NB4 (cell line): ENCODE measurements around the gene SUMO3.
A peak's percentile ranks its signal among the peaks of the same experiment; 100 is the strongest.

ENCODE experiments used
- DNase-seq: peaks from one replicate; pipeline ENCODE4 v3.0.0; 2010; ENCODE audit warnings: low read depth
- H3K4me3 ChIP-seq: one replicate; pipeline ENCODE4 v1.5.1; 2011; ENCODE audit warnings: mild to moderate bottlenecking, low read depth, low read length, moderate library complexity
- MYC ChIP-seq: IDR thresholded peaks from 2 replicates; pipeline ENCODE4 v1.6.1; 2011; ENCODE audit warnings: low read depth, low read length
- POLR2A ChIP-seq: IDR thresholded peaks from 2 replicates; pipeline ENCODE4 v1.6.1; 2011; ENCODE audit warnings: mild to moderate bottlenecking; ENCODE audit not compliant: insufficient read length; ENCODE audit errors: extremely low read depth
- TF ChIP-seq, protein P1 (sequence below): IDR thresholded peaks from 2 replicates; pipeline ENCODE4 v1.6.1; 2011; ENCODE audit warnings: low read depth, low read length
- TF ChIP-seq, protein P2 (sequence below): IDR thresholded peaks from one replicate; pipeline ENCODE4 v1.5.1; 2012; ENCODE audit warnings: low read depth, low read length

The SUMO3 gene

GRCh38 chr21:44762221-44763049 lies 55.4 kb downstream of the SUMO3 start:
- TF ChIP-seq, protein P1, sequence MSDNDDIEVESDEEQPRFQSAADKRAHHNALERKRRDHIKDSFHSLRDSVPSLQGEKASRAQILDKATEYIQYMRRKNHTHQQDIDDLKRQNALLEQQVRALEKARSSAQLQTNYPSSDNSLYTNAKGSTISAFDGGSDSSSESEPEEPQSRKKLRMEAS: no peak
- TF ChIP-seq, protein P2, sequence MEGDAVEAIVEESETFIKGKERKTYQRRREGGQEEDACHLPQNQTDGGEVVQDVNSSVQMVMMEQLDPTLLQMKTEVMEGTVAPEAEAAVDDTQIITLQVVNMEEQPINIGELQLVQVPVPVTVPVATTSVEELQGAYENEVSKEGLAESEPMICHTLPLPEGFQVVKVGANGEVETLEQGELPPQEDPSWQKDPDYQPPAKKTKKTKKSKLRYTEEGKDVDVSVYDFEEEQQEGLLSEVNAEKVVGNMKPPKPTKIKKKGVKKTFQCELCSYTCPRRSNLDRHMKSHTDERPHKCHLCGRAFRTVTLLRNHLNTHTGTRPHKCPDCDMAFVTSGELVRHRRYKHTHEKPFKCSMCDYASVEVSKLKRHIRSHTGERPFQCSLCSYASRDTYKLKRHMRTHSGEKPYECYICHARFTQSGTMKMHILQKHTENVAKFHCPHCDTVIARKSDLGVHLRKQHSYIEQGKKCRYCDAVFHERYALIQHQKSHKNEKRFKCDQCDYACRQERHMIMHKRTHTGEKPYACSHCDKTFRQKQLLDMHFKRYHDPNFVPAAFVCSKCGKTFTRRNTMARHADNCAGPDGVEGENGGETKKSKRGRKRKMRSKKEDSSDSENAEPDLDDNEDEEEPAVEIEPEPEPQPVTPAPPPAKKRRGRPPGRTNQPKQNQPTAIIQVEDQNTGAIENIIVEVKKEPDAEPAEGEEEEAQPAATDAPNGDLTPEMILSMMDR: no peak
- TF ChIP-seq POLR2A (no peak), MYC (no peak)
- H3K4me3 ChIP-seq: no peak overlapping the region
- DNase-seq: no peak

DNA sequence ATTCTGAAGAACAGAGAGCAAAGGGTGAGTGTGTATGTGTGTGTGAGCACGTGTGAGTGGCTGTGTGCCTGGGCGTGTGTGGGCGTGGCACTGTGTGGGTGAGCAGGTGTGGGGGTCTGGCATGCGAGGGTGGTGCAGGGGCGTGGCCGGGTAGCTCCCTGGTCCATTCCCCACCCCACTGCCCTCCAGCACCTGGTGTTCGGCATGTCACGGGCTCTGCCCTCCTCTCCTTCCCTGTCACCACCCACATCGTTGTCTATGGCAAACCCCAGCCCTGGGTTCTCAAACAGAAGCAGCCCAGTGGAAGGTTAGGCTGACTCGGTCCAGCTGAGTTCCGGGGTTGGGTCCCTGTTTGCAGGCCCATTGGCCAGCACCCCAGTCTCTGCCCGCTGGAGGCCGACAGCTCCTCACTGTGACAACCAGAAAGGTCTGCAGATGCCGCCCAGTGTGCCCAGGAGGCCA lies 56.1 kb downstream of the SUMO3 start:
- TF ChIP-seq POLR2A (no peak), MYC (no peak)
- TF ChIP-seq, protein P1: no peak
- TF ChIP-seq, protein P2: no peak
- no peak for DNase-seq
- H3K4me3 ChIP-seq: no peak overlapping the region

GRCh38 chr21:44761011-44761729 lies 56.7 kb downstream of the SUMO3 start:
- H3K4me3 ChIP-seq: no peak overlapping the region
- no peak for DNase-seq
- TF ChIP-seq POLR2A (no peak), MYC (no peak)
- TF ChIP-seq, protein P2: peak; percentile 12

- H3K4me3 ChIP-seq: no peak overlapping the region
- no peak for DNase-seq
- no peak for TF ChIP-seq POLR2A
- TF ChIP-seq, protein P1: no peak
- TF ChIP-seq, protein P2: no peak
- no peak for TF ChIP-seq MYC
Measured at GRCh38 chr21:44760376-44760775, 57.5 kb downstream of the SUMO3 start.

- no peak for TF ChIP-seq POLR2A
- no peak for TF ChIP-seq MYC
- TF ChIP-seq, protein P2: no peak
- TF ChIP-seq, protein P1: no peak
- no peak for DNase-seq
- H3K4me3 ChIP-seq: no peak overlapping the region
Measured at GRCh38 chr21:44759628-44760285, 58.1 kb downstream of the SUMO3 start.
